Fibroblast of lung (primary cell): Measurements from ENCODE around the gene TUBB1.

ENCODE experiments used
- CTCF ChIP-seq, 2 donors: IDR thresholded peaks in 1 of 2; conservative IDR thresholded peaks in 1 of 2; 1 replicate in 1 of 2; 2 replicates in 1 of 2; pipeline ENCODE4 v1.5.1; 2011 to 2012; ENCODE audit warnings: low read length in 2 of 2, control low read depth in 1 of 2, inconsistent platforms in 1 of 2, low read depth in 1 of 2, mild to moderate bottlenecking in 1 of 2
- EZH2 ChIP-seq: IDR thresholded peaks from 2 replicates; pipeline ENCODE4 v1.5.1; 2012; ENCODE audit warnings: low read length, control low read depth, mild to moderate bottlenecking; ENCODE audit errors: missing control alignments

GRCh38 chr20:59044295-59044694 lies 25.1 kb downstream of the TUBB1 start:
- TF ChIP-seq CTCF (conservative IDR thresholded peaks at IDR 0.05 in 1 of 2, IDR thresholded peaks at IDR 0.05 in 1 of 2; ENCODE audit: low read depth in 1 of 2, low read length in 2 of 2) (no peak), EZH2 (no peak)
